Prostate gland (tissue), 2 donors: ENCODE results near the gene YIPF2.

ENCODE experiments used
- POLR2A ChIP-seq: fragments of 450-650 bp; IDR thresholded peaks from one replicate; pipeline ENCODE4 v1.6.1; 2016; ENCODE audit warnings: antibody characterized with exemption, mild to moderate bottlenecking
- TF ChIP-seq, protein P1 (sequence below), 4 experiments: fragments of 200-600 bp in 2 of 4; fragments of 450-650 bp in 2 of 4; sonication (generic) in 2 of 4; IDR thresholded peaks; 1 replicate in 3 of 4; 2 replicates in 1 of 4; pipeline ENCODE4 v1.5.1; 2016 to 2019; ENCODE audit warnings: antibody characterized with exemption in 4 of 4, mild to moderate bottlenecking in 2 of 4, moderate library complexity in 2 of 4

DNA sequence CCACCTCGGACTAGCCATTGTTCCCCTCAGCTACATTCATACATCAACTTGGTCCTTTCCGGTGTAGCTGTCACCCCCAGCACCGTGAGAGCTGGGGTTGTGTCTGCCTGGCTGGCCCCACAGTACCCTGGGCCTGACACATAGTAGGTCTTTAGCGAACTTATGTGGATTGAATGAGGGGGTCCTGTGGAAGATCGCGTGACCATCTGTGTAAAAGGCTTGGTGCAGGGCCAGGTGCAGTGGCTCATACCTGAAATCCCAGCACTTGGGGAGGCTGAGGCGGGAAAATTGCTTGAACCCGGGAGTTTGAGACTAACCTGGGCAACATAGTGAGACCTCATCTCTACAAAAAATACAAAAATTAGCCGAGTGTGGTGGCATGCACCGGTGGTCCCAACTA, 34.4 kb upstream of the YIPF2 start:
- TF ChIP-seq, protein P1, sequence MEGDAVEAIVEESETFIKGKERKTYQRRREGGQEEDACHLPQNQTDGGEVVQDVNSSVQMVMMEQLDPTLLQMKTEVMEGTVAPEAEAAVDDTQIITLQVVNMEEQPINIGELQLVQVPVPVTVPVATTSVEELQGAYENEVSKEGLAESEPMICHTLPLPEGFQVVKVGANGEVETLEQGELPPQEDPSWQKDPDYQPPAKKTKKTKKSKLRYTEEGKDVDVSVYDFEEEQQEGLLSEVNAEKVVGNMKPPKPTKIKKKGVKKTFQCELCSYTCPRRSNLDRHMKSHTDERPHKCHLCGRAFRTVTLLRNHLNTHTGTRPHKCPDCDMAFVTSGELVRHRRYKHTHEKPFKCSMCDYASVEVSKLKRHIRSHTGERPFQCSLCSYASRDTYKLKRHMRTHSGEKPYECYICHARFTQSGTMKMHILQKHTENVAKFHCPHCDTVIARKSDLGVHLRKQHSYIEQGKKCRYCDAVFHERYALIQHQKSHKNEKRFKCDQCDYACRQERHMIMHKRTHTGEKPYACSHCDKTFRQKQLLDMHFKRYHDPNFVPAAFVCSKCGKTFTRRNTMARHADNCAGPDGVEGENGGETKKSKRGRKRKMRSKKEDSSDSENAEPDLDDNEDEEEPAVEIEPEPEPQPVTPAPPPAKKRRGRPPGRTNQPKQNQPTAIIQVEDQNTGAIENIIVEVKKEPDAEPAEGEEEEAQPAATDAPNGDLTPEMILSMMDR (IDR thresholded peaks at IDR 0.05) = no peak
- TF ChIP-seq POLR2A = no peak
